Esophagus squamous epithelium (tissue), 4 donors: ENCODE results near the gene HIKESHI.

Experiments used
- POLR2A ChIP-seq, 4 donors: fragments of 450-650 bp; IDR thresholded peaks; one replicate each; pipeline ENCODE4 v1.6.1; 2017; ENCODE audit warnings: antibody characterized with exemption in 4 of 4, mild to moderate bottlenecking in 4 of 4, moderate library complexity in 3 of 4
- TF ChIP-seq, protein P1 (sequence below), 6 experiments: fragments of 450-650 bp in 4 of 6; fragments of 200-600 bp in 2 of 6; sonication (generic) in 2 of 6; IDR thresholded peaks; one replicate each; pipeline ENCODE4 v1.5.1; 2016 to 2019; ENCODE audit warnings: antibody characterized with exemption in 6 of 6, mild to moderate bottlenecking in 4 of 6, moderate library complexity in 4 of 6

- TF ChIP-seq, protein P1, sequence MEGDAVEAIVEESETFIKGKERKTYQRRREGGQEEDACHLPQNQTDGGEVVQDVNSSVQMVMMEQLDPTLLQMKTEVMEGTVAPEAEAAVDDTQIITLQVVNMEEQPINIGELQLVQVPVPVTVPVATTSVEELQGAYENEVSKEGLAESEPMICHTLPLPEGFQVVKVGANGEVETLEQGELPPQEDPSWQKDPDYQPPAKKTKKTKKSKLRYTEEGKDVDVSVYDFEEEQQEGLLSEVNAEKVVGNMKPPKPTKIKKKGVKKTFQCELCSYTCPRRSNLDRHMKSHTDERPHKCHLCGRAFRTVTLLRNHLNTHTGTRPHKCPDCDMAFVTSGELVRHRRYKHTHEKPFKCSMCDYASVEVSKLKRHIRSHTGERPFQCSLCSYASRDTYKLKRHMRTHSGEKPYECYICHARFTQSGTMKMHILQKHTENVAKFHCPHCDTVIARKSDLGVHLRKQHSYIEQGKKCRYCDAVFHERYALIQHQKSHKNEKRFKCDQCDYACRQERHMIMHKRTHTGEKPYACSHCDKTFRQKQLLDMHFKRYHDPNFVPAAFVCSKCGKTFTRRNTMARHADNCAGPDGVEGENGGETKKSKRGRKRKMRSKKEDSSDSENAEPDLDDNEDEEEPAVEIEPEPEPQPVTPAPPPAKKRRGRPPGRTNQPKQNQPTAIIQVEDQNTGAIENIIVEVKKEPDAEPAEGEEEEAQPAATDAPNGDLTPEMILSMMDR (IDR thresholded peaks at IDR 0.05) = no peak
- TF ChIP-seq POLR2A (IDR thresholded peaks at IDR 0.05) = no peak
These were observed 40.7 kb upstream of the HIKESHI start for GRCh38 chr11:86261328-86261727.
